Hepatocyte (in vitro differentiated cells): ENCODE data around the gene HYAL1.

ENCODE experiments used
- EZH2 ChIP-seq: fragments of 200-600 bp; sonication (generic); IDR thresholded peaks from 2 replicates; pipeline ENCODE4 v1.6.1; 2016; ENCODE audit warnings: antibody characterized with exemption, mild to moderate bottlenecking, borderline replicate concordance
- TF ChIP-seq, protein P1 (sequence below): fragments of 200-600 bp; sonication (generic); IDR thresholded peaks from 2 replicates; pipeline ENCODE4 v1.5.1; 2016; ENCODE audit warnings: antibody characterized with exemption, mild to moderate bottlenecking; ENCODE audit not compliant: poor library complexity

DNA sequence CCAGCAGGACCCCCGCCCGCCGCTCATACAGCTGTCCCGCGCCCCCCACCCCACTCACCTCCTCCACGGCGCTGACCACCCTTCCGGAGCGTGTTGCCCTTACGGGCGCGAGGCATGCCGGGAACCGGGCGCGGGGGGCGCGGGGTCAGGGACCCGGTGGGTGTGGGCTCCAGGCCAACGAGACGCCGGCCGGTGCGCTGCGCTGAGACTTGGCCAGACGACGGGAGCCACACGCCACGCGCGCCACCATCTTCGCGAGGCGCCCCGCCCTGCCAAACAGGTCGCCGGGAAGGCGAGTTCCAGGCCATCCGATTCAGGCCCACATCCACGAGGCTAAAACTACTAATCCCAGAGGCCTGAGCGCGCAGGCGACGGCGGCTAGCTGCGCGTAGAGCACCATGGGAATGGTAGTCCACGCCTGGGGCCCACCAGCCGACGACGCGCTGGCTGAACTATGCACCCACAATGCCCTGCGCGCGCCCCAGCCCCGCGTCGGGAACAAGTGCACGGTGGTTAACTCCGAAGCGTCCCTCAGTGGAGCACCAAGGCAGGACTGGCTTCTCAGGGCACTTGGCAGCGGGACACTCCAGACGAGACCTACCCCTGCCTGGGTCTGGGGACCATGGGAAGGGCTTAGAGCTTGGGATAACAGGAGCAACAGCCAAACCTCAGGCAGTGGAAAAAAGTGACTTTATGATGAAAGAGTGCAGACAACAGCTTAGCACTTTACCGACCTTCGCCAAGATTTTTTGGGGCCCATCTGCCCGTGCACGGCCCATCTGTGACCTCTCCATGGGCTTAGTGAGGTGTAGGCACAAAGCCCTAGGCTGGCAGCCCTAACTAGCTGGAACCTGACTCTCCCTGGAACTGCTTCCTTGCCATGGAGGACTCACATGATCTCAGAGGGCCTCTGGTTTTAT is 11.0 kb downstream of the HYAL1 start, which contains the start of gene IFRD2:
- TF ChIP-seq, protein P1, sequence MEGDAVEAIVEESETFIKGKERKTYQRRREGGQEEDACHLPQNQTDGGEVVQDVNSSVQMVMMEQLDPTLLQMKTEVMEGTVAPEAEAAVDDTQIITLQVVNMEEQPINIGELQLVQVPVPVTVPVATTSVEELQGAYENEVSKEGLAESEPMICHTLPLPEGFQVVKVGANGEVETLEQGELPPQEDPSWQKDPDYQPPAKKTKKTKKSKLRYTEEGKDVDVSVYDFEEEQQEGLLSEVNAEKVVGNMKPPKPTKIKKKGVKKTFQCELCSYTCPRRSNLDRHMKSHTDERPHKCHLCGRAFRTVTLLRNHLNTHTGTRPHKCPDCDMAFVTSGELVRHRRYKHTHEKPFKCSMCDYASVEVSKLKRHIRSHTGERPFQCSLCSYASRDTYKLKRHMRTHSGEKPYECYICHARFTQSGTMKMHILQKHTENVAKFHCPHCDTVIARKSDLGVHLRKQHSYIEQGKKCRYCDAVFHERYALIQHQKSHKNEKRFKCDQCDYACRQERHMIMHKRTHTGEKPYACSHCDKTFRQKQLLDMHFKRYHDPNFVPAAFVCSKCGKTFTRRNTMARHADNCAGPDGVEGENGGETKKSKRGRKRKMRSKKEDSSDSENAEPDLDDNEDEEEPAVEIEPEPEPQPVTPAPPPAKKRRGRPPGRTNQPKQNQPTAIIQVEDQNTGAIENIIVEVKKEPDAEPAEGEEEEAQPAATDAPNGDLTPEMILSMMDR, result no peak
- no peak for TF ChIP-seq EZH2
